Gastrocnemius medialis (tissue), 4 donors: ENCODE data around the gene PLCB1.

ENCODE experiments used
- POLR2A ChIP-seq, 2 donors: fragments of 450-650 bp; IDR thresholded peaks; one replicate each; pipeline ENCODE4 v1.6.1; 2017; ENCODE audit warnings: antibody characterized with exemption in 2 of 2, mild to moderate bottlenecking in 2 of 2, moderate library complexity in 2 of 2
- TF ChIP-seq, protein P1 (sequence below), 5 experiments: fragments of 450-650 bp in 3 of 5; fragments of 200-600 bp in 2 of 5; sonication (generic) in 2 of 5; IDR thresholded peaks in 4 of 5; conservative IDR thresholded peaks in 1 of 5; 1 replicate in 4 of 5; 2 replicates in 1 of 5; pipeline ENCODE4 v1.5.1; 2016 to 2019; ENCODE audit warnings: antibody characterized with exemption in 5 of 5, mild to moderate bottlenecking in 3 of 5, moderate library complexity in 3 of 5

DNA sequence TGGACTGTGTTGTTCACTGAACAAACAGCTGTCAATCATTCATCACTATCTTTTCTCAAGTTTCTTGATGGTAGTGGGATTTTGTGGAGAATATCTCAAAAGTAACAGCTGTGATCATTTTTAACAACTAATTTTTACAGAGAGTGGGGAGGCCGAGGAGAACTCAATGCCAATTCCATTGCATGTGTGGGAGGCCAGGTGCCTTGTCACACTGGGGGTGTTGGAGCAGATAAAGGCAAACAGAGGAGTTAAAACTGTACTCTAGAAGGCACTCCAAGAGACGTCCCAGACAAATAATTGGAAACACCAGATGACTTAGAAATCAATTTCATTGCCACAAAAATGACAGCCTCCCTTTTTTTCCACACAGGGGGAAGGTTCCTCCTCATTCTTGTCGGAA lies 669.6 kb downstream of the PLCB1 start:
- TF ChIP-seq, protein P1, sequence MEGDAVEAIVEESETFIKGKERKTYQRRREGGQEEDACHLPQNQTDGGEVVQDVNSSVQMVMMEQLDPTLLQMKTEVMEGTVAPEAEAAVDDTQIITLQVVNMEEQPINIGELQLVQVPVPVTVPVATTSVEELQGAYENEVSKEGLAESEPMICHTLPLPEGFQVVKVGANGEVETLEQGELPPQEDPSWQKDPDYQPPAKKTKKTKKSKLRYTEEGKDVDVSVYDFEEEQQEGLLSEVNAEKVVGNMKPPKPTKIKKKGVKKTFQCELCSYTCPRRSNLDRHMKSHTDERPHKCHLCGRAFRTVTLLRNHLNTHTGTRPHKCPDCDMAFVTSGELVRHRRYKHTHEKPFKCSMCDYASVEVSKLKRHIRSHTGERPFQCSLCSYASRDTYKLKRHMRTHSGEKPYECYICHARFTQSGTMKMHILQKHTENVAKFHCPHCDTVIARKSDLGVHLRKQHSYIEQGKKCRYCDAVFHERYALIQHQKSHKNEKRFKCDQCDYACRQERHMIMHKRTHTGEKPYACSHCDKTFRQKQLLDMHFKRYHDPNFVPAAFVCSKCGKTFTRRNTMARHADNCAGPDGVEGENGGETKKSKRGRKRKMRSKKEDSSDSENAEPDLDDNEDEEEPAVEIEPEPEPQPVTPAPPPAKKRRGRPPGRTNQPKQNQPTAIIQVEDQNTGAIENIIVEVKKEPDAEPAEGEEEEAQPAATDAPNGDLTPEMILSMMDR (IDR thresholded peaks at IDR 0.05 in 4 of 5, conservative IDR thresholded peaks at IDR 0.05 in 1 of 5) = no peak
- TF ChIP-seq POLR2A (IDR thresholded peaks at IDR 0.05) = no peak
